Endothelial cell of umbilical vein (primary cell): ENCODE measurements around the gene GABPA. TPM values are rescaled to one million over a fixed set of nuclear protein-coding genes. Genes with fewer than 3 reads are reported as not detected.

Experiments used
- BruUV-seq: library from RNA; stranded (reverse); fragments of 400-500 nt; replicated peaks from 2 replicates; lab custom pipeline; 2021; lab: Mats Ljungman, UMichigan
- CTCF ChIA-PET: fragments of 300-600, 350-600 bp; sonication (Branson Sonifier 250); formaldehyde crosslinking; loops from one replicate; lab custom pipeline; 2021; ENCODE audit warnings: antibody characterized with exemption, inconsistent platforms; lab: Charles Lee
- POLR2A ChIA-PET: fragments of 300-600, 350-600 bp; sonication (Branson Sonifier 250); formaldehyde crosslinking; loops from one replicate; lab custom pipeline; 2021; ENCODE audit warnings: antibody characterized with exemption, inconsistent platforms; lab: Charles Lee
- DNase-seq: peaks from one replicate; pipeline ENCODE4 v3.0.0-alpha.2; 2011; ENCODE audit warnings: low read depth, low spot score
- FAIRE-seq: peaks from 2 replicates; lab custom pipeline; 2011; peaks lifted over from hg19 to GRCh38; lab: Jason Lieb, UNC
- H2AFZ ChIP-seq: 2 replicates; pipeline ENCODE4 v1.6.0; 2012; ENCODE audit warnings: low read depth, low read length, control low read depth, inconsistent platforms
- H3K27ac ChIP-seq: 2 replicates; pipeline ENCODE4 v1.5.1; 2011; ENCODE audit warnings: low read depth, mild to moderate bottlenecking, control low read depth, low read length, moderate library complexity; ENCODE audit not compliant: insufficient read depth
- H3K27me3 ChIP-seq, 2 experiments: 2 replicates each; pipeline versions ENCODE4 v1.6.0 to v1.6.1; 2011; ENCODE audit warnings: low read length in 2 of 2, mixed read lengths in 1 of 2; ENCODE audit not compliant: control insufficient read depth in 2 of 2, insufficient read depth in 2 of 2
- H3K36me3 ChIP-seq, 2 experiments: 2 replicates in 1 of 2; 3 replicates in 1 of 2; pipeline ENCODE4 v1.5.1; 2011; ENCODE audit warnings: low read length in 2 of 2, mild to moderate bottlenecking in 1 of 2, moderate library complexity in 1 of 2; ENCODE audit not compliant: control insufficient read depth in 2 of 2, insufficient read depth in 2 of 2; ENCODE audit errors: extremely low read depth in 1 of 2
- H3K4me1 ChIP-seq: 3 replicates; pipeline ENCODE4 v1.5.1; 2011; ENCODE audit warnings: mild to moderate bottlenecking, low read length; ENCODE audit not compliant: control insufficient read depth, insufficient read depth; ENCODE audit errors: extremely low read depth
- H3K4me2 ChIP-seq: 2 replicates; pipeline ENCODE4 v1.6.1; 2011; ENCODE audit warnings: low read length, control low read depth, mixed read lengths; ENCODE audit not compliant: insufficient read depth
- H3K4me3 ChIP-seq, 3 experiments: fragments of 200-600 bp in 1 of 3; sonication (generic), shearing (Covaris generic) in 1 of 3; replicated peaks in 1 of 3; 2 replicates each; pipeline ENCODE4 v1.5.1; 2011 to 2016; ENCODE audit warnings: control low read depth in 3 of 3, low read length in 3 of 3, mild to moderate bottlenecking in 2 of 3, inconsistent platforms in 1 of 3, low read depth in 1 of 3, moderate library complexity in 1 of 3; ENCODE audit not compliant: insufficient read depth in 1 of 3
- H3K79me2 ChIP-seq: 2 replicates; pipeline ENCODE4 v1.6.0; 2012; ENCODE audit warnings: low read length, inconsistent platforms; ENCODE audit not compliant: control insufficient read depth, insufficient read depth
- H3K9ac ChIP-seq: replicated peaks from 2 replicates; pipeline ENCODE3; 2011; ENCODE audit warnings: low read length, control low read depth; ENCODE audit not compliant: insufficient read depth; ENCODE audit errors: extremely low read depth
- H3K9me1 ChIP-seq: replicated peaks from 3 replicates; pipeline ENCODE4 v1.6.0; 2011; ENCODE audit warnings: mild to moderate bottlenecking, low read length; ENCODE audit not compliant: control insufficient read depth, insufficient read depth; ENCODE audit errors: extremely low read depth
- H3K9me3 ChIP-seq: replicated peaks from 2 replicates; pipeline ENCODE4 v1.5.1; 2012; ENCODE audit warnings: low read length, inconsistent platforms; ENCODE audit not compliant: control insufficient read depth, insufficient read depth
- H4K20me1 ChIP-seq: replicated peaks from 2 replicates; pipeline ENCODE3; 2011; ENCODE audit warnings: mild to moderate bottlenecking, low read length; ENCODE audit not compliant: control insufficient read depth, insufficient read depth; ENCODE audit errors: extremely low read depth
- EZH2 ChIP-seq: IDR thresholded peaks from 2 replicates; pipeline ENCODE4 v1.6.1; 2012; ENCODE audit warnings: borderline replicate concordance, low read depth, mild to moderate bottlenecking, moderate library complexity, low read length, inconsistent platforms; ENCODE audit not compliant: severe bottlenecking
- FOS ChIP-seq: IDR thresholded peaks from 2 replicates; pipeline ENCODE4 v1.6.1; 2011; ENCODE audit warnings: mild to moderate bottlenecking, low read length, moderate library complexity, borderline replicate concordance; ENCODE audit not compliant: insufficient read depth
- GATA2 ChIP-seq: IDR thresholded peaks from 2 replicates; pipeline ENCODE4 v1.7.0; 2011; ENCODE audit warnings: low read depth, mild to moderate bottlenecking, moderate library complexity, mixed read lengths, low read length; ENCODE audit not compliant: insufficient read length, insufficient read depth
- JUN ChIP-seq: IDR thresholded peaks from 2 replicates; pipeline ENCODE4 v1.6.1; 2011; ENCODE audit warnings: borderline replicate concordance, low read depth; ENCODE audit not compliant: insufficient read length, insufficient read depth
- MYC ChIP-seq: IDR thresholded peaks from one replicate; pipeline ENCODE4 v1.6.1; 2011; ENCODE audit warnings: mild to moderate bottlenecking, low read depth, low read length
- POLR2A ChIP-seq: IDR thresholded peaks from 2 replicates; pipeline ENCODE4 v1.6.1; 2012; ENCODE audit warnings: low read depth, mild to moderate bottlenecking, control low read depth, low read length
- POLR2AphosphoS5 ChIP-seq: IDR thresholded peaks from 2 replicates; pipeline ENCODE4 v1.6.1; 2012; ENCODE audit warnings: low read depth, mild to moderate bottlenecking, control low read depth, low read length, moderate library complexity; ENCODE audit not compliant: insufficient read depth
- dilution Hi-C: fragments of 300-500 bp; cut with MboI; formaldehyde crosslinking; loops from one replicate; pipeline ENCODE4 v1.15.0; 2019; ENCODE audit warnings: low sequenced_read_pairs; ENCODE audit not compliant: extremely low pct_ligation_motif_present
- intact Hi-C: fragments of 100-400 bp; cut with micrococcal nuclease; formaldehyde crosslinking; loops from one replicate; pipeline ENCODE4 v1.10.0; 2022
- polyA plus RNA-seq, 4 experiments: library from polyadenylated mRNA; depleted of rRNA in 3 of 4; stranded (reverse) in 3 of 4; unstranded in 1 of 4; fragments of >200 nt; gene quantifications; 2 replicates each; pipeline versions ENCODE4 v1.2.1 to v1.2.3, GENCODE V29; 2011 to 2012; ENCODE audit warnings: missing spikeins in 1 of 4
- total RNA-seq: library from RNA; stranded (reverse); gene quantifications from 2 replicates; pipeline ENCODE4 v1.2.3, GENCODE V29; 2021
- TF ChIP-seq, protein P1 (sequence below): IDR thresholded peaks from 2 replicates; pipeline ENCODE4 v1.6.1; 2011; ENCODE audit not compliant: insufficient read depth, insufficient read length
- TF ChIP-seq, protein P2 (sequence below), 2 donors: IDR thresholded peaks; 1 replicate in 1 of 2; 2 replicates in 1 of 2; pipeline ENCODE4 v1.5.1; 2011; ENCODE audit warnings: low read length in 2 of 2, mild to moderate bottlenecking in 2 of 2, moderate library complexity in 2 of 2, control low read depth in 1 of 2, inconsistent platforms in 1 of 2, low read depth in 1 of 2; ENCODE audit not compliant: insufficient read depth in 1 of 2; ENCODE audit errors: extremely low read depth in 1 of 2

The GABPA gene
- total and polyA plus RNA-seq, 2 donors (not counting 3 experiments of a cell fraction or from before 2014, with no cell fraction given), result 5.8 to 21.0 TPM

DNA sequence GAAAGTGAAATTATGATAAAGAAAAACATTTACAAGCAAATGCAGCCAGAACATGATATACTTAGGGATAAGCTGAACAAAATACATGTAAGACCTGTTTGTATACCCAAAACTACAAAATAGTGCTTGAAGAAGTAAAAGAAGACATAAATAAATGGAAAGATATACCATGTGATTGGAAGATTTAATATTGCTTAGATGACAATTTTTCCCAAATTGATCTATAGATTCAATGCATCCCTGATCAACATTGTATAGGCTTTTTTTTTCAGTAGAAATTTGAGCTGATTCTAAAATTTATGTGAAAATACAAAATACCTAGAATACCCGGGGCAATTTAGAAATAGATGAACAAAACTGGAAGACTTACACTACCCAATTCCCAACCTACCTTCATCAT is 76.4 kb downstream of the GABPA start:
- Histone ChIP-seq H3K9ac (no peak overlapping the region), H3K4me2 (no peak overlapping the region), H3K9me1 (no peaks in the 10 kb centered on the region), H2AFZ (no peak overlapping the region), H3K9me3 (no peaks in the 10 kb centered on the region), H3K4me3 (no peak overlapping the region), H3K4me1 (no peaks in the 10 kb centered on the region), H4K20me1 (no peaks in the 10 kb centered on the region), H3K27me3 (no peaks in the 10 kb centered on the region), H3K27ac (no peak overlapping the region), H3K79me2 (no peaks in the 10 kb centered on the region), H3K36me3 (no peaks in the 10 kb centered on the region)
- FAIRE-seq, result no peak
- no peak for DNase-seq
- ChIA-PET CTCF (no interaction called here), POLR2A (no interaction called here)
- no TSS peak for BruUV-seq
- TF ChIP-seq, protein P1, sequence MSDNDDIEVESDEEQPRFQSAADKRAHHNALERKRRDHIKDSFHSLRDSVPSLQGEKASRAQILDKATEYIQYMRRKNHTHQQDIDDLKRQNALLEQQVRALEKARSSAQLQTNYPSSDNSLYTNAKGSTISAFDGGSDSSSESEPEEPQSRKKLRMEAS, result no peak
- TF ChIP-seq, protein P2, sequence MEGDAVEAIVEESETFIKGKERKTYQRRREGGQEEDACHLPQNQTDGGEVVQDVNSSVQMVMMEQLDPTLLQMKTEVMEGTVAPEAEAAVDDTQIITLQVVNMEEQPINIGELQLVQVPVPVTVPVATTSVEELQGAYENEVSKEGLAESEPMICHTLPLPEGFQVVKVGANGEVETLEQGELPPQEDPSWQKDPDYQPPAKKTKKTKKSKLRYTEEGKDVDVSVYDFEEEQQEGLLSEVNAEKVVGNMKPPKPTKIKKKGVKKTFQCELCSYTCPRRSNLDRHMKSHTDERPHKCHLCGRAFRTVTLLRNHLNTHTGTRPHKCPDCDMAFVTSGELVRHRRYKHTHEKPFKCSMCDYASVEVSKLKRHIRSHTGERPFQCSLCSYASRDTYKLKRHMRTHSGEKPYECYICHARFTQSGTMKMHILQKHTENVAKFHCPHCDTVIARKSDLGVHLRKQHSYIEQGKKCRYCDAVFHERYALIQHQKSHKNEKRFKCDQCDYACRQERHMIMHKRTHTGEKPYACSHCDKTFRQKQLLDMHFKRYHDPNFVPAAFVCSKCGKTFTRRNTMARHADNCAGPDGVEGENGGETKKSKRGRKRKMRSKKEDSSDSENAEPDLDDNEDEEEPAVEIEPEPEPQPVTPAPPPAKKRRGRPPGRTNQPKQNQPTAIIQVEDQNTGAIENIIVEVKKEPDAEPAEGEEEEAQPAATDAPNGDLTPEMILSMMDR (IDR thresholded peaks at IDR 0.05; ENCODE audit: extremely low read depth in 1 of 2, insufficient read depth in 1 of 2, low read depth in 1 of 2, low read length in 2 of 2), result no peak
- TF ChIP-seq POLR2A (no peak), MYC (no peak), JUN (no peak), GATA2 (no peak), POLR2AphosphoS5 (no peak), EZH2 (no peak), FOS (no peak)
- intact Hi-C loops, result no loop called here
- dilution Hi-C loops, result no loop called here
